Chondrocyte (in vitro differentiated cells): Measurements from ENCODE around the gene DNAH1. TPM values are rescaled to one million over a fixed set of nuclear protein-coding genes. Genes with fewer than 3 reads are reported as not detected.

ENCODE experiments used
- DNase-seq: peaks from one replicate; pipeline ENCODE4 v3.0.0; 2021; ENCODE audit warnings: mixed read lengths, low spot score
- H3K27ac Mint-ChIP-seq: one replicate; pipeline ENCODE4 v1.8.0; 2021; ENCODE audit warnings: mild to moderate bottlenecking, moderate library complexity, mixed read lengths; ENCODE audit not compliant: unreplicated experiment
- H3K27me3 Mint-ChIP-seq: 2 replicates; pipeline ENCODE4 v1.8.0; 2021; ENCODE audit warnings: low read depth, mixed read lengths
- H3K36me3 Mint-ChIP-seq: 2 replicates; pipeline ENCODE4 v1.8.0; 2021; ENCODE audit warnings: low read depth, mixed read lengths
- H3K4me1 Mint-ChIP-seq: 2 replicates; pipeline ENCODE4 v1.8.0; 2021; ENCODE audit warnings: low read depth, mild to moderate bottlenecking, mixed read lengths
- H3K4me3 Mint-ChIP-seq: one replicate; pipeline ENCODE4 v1.8.0; 2021; ENCODE audit warnings: mild to moderate bottlenecking, moderate library complexity, mixed read lengths; ENCODE audit not compliant: unreplicated experiment
- H3K9me3 Mint-ChIP-seq: 2 replicates; pipeline ENCODE4 v1.8.0; 2021; ENCODE audit warnings: low read depth, mixed read lengths
- CTCF ChIP-seq: fragments of 200-600 bp; sonication (generic); IDR thresholded peaks from 2 replicates; pipeline ENCODE4 v1.5.0; 2021; ENCODE audit warnings: antibody characterized with exemption, mild to moderate bottlenecking, moderate library complexity
- total RNA-seq: library from RNA; stranded (reverse); gene quantifications from 3 replicates; pipeline ENCODE4 v1.2.1, GENCODE V29; 2021

DNAH1 gene
- total RNA-seq, 1 donor from 2014 or later = 5.0 TPM

- TF ChIP-seq CTCF = no peak
- DNase-seq = peak; percentile 68
- Mint-ChIP-seq H3K36me3 (peaks cover 10% of the 10 kb centered on the region), H3K9me3 (no peaks in the 10 kb centered on the region), H3K27ac (no peak overlapping the region), H3K27me3 (no peaks in the 10 kb centered on the region), H3K4me1 (no peaks in the 10 kb centered on the region), H3K4me3 (no peak overlapping the region)
Observed at GRCh38 chr3:52396907-52397591, 80.9 kb downstream of the DNAH1 start.

DNA sequence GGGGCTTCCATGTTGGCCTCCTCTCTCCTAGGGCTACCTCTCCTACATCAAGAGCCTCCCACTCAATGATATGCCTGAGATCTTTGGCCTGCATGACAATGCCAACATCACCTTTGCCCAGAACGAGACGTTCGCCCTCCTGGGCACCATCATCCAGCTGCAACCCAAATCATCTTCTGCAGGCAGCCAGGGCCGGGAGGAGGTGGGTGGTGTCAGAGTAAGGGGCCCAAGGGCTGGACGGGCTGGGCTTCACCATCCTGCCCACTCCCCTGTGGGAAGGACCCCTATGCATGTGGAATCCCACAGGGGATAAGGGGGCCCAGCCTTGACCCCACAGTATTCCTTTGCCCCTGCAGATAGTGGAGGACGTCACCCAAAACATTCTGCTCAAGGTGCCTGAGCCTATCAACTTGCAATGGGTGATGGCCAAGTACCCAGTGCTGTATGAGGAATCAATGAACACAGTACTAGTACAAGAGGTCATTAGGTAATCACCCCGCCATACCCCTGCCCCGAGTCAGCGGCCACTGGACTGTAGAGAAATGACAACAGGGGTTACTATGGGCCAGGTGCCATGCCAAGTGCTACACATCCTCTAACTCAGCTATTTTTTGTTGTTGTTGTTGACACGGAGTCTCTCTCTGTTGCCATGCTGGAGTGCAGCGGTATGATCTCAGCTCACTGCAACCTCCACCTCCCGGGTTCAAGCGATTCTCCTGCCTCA lies 81.7 kb downstream of the DNAH1 start:
- no peak for TF ChIP-seq CTCF
- no peak overlapping the region for H3K4me3 Mint-ChIP-seq
- H3K9me3 Mint-ChIP-seq = no peaks in the 10 kb centered on the region
- peak; percentile 77 for DNase-seq
- H3K27me3 Mint-ChIP-seq = no peaks in the 10 kb centered on the region
- no peak overlapping the region for H3K27ac Mint-ChIP-seq
- H3K4me1 Mint-ChIP-seq = no peaks in the 10 kb centered on the region
- peaks cover 15% of the 10 kb centered on the region for H3K36me3 Mint-ChIP-seq

DNA sequence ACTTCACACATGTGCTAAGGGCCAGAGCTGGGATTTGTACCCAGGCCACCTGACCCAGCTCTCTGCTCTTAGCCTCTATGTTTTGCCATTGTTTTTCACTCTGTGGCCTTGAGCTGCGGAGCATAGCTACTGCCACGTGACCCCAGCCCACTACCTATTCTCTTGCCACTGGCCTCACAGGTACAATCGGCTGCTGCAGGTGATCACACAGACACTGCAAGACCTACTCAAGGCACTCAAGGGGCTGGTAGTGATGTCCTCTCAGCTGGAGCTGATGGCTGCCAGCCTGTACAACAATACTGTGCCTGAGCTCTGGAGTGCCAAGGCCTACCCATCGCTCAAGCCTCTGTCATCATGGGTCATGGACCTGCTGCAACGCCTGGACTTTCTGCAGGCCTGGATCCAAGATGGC lies 82.6 kb downstream of the DNAH1 start:
- no peaks in the 10 kb centered on the region for H3K9me3 Mint-ChIP-seq
- DNase-seq = peak; percentile 56
- no peak overlapping the region for H3K4me3 Mint-ChIP-seq
- no peak overlapping the region for H3K27ac Mint-ChIP-seq
- peaks cover 13% of the 10 kb centered on the region for H3K36me3 Mint-ChIP-seq
- no peaks in the 10 kb centered on the region for H3K4me1 Mint-ChIP-seq
- TF ChIP-seq CTCF = no peak
- H3K27me3 Mint-ChIP-seq = no peaks in the 10 kb centered on the region

- Mint-ChIP-seq H3K4me1 (no peaks in the 10 kb centered on the region), H3K36me3 (peaks cover 17% of the 10 kb centered on the region), H3K27ac (no peak overlapping the region), H3K27me3 (no peaks in the 10 kb centered on the region), H3K9me3 (no peaks in the 10 kb centered on the region), H3K4me3 (no peak overlapping the region)
- no peak for TF ChIP-seq CTCF
- peak; percentile 72 for DNase-seq
Observed at GRCh38 chr3:52399131-52399530, 83.0 kb downstream of the DNAH1 start.

DNA sequence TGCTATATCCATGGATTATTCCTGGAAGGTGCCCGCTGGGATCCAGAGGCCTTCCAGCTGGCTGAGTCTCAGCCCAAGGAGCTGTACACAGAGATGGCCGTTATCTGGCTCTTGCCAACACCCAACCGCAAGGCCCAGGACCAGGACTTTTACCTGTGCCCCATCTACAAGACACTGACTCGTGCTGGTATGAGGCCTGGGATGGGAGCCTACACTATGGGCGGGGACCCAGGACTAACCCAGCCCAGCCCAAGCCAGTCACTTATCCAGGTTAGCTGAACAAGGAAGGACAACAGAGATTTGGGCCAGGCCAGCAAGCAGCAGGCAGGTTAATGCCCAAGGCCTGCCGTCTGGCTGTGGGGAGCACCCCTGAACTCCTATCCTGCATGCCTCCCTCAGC lies 83.5 kb downstream of the DNAH1 start:
- Mint-ChIP-seq H3K4me3 (no peak overlapping the region), H3K9me3 (no peaks in the 10 kb centered on the region)

More for the DNA sequence above, 83.5 kb downstream of the DNAH1 start:
- no peaks in the 10 kb centered on the region for H3K4me1 Mint-ChIP-seq
- H3K36me3 Mint-ChIP-seq = peaks cover 20% of the 10 kb centered on the region
- peak; percentile 68 for DNase-seq
- H3K27ac Mint-ChIP-seq = no peak overlapping the region
- no peaks in the 10 kb centered on the region for H3K27me3 Mint-ChIP-seq
- no peak for TF ChIP-seq CTCF
